Measurements from ENCODE around the gene UROD.

UROD gene

GRCh38 chr1:45009296-45009865, 2.7 kb upstream of the UROD start:
- no peak for DNase-seq

- DNase-seq: peak in 1 of 2 donors; percentile 27
Measured at GRCh38 chr1:45009956-45010854, 1.8 kb upstream of the UROD start.

GRCh38 chr1:45010855-45011811, 921 bp upstream of the UROD start, which contains the start of gene HECTD3:
Gene HECTD3, minus strand, starts transcription at chr1:45011324. Its CDS starts 67 bp downstream, at chr1:45011257.
- DNase-seq: peak; percentile 60 to 79

GRCh38 chr1:45012639-45013278, 705 bp downstream of the UROD start:
- peak in 1 of 2 donors; percentile 24 for DNase-seq

- no peak for DNase-seq
Measured at GRCh38 chr1:45013551-45014209, 1.6 kb downstream of the UROD start.

- peak; percentile 82 to 86 for DNase-seq
Measured at GRCh38 chr1:45014321-45015028, 2.4 kb downstream of the UROD start.

- DNase-seq: no peak
Measured at GRCh38 chr1:45015683-45016082, 3.6 kb downstream of the UROD start.

- DNase-seq: no peak
Measured at GRCh38 chr1:45016090-45016697, 4.1 kb downstream of the UROD start.

GRCh38 chr1:45016767-45017166, 4.7 kb downstream of the UROD start:
- no peak for DNase-seq

- DNase-seq: peak; percentile 52 to 71
Measured at GRCh38 chr1:45018599-45019230, 6.7 kb downstream of the UROD start.

GRCh38 chr1:45023663-45024062, 11.6 kb downstream of the UROD start:
- DNase-seq: no peak

GRCh38 chr1:45026446-45026845, 14.4 kb downstream of the UROD start:
- no peak for DNase-seq

- no peak for DNase-seq
Measured at GRCh38 chr1:45032837-45033236, 20.8 kb downstream of the UROD start.

- no peak for DNase-seq
Measured at GRCh38 chr1:45033356-45033755, 21.3 kb downstream of the UROD start.

GRCh38 chr1:45035631-45036301, 23.7 kb downstream of the UROD start:
- no peak for DNase-seq

- no peak for DNase-seq
Measured at GRCh38 chr1:45037456-45037855, 25.4 kb downstream of the UROD start.

GRCh38 chr1:45038240-45038639, 26.2 kb downstream of the UROD start:
- DNase-seq: no peak

- DNase-seq: no peak
Measured at GRCh38 chr1:45038661-45039364, 26.8 kb downstream of the UROD start.

GRCh38 chr1:45040297-45040696, 28.2 kb downstream of the UROD start:
- no peak for DNase-seq
